SU-DHL-6 (cell line): Measurements from ENCODE around the gene MYO19.

ENCODE experiments used
- EZH2phosphoT487 ChIP-seq: fragments of 200-600 bp; sonication (generic), shearing (Covaris generic); conservative IDR thresholded peaks from 2 replicates; pipeline ENCODE4 v1.6.1; 2018; ENCODE audit warnings: mild to moderate bottlenecking, antibody characterized with exemption, low read length, moderate library complexity, mixed read lengths
- TF ChIP-seq, protein P1 (sequence below): fragments of 200-600 bp; sonication (generic); IDR thresholded peaks from one replicate; pipeline ENCODE4 v1.5.1; 2017; ENCODE audit warnings: antibody characterized with exemption, mild to moderate bottlenecking, low read length, moderate library complexity; ENCODE audit not compliant: insufficient read depth, poor library complexity, severe bottlenecking

DNA sequence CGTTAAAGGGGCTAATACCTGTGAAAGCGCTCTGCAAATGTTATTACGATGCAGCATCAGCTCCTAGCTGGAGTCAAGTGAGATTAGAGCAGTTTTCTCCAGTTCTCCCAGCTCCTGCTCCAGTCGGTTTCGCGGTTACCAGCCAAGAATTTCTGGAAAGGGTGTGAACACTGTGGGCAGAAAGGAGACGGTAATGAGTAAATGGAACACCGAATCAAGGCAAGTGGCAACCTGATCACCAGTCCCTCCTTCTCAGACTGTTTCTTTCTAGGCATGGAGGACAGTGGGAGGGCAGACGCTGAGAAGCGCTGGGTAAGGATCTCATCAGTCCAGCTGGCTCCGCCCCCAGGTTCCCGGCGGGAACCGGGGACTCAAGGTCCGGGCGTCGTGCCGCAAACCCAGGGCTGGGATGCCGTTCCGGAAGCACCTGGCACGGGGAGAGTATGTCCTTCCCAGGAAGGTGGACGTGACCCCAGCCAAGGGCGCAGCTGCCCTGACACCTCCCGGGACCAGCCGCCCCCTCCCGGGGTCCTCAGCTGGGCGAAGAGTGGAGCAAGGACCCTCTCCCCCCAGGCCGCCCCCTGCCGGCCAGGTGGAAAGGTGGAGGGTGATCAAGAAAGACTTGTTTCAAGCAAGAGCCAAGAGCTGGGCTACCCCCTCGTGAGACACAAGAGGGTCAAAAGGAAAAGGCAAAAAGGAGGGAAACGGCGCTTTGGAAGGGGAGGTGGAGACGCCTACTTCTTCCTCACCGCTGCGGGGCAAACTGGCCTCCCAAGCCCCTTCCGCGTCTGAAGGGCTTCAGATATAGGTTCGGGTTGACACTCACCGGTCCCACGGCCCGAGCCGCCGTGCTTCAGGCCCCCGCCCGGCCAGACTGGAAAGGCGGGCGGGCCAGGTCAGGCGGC lies 481 bp downstream of the MYO19 start:
- TF ChIP-seq EZH2phosphoT487: no peak
- TF ChIP-seq, protein P1, sequence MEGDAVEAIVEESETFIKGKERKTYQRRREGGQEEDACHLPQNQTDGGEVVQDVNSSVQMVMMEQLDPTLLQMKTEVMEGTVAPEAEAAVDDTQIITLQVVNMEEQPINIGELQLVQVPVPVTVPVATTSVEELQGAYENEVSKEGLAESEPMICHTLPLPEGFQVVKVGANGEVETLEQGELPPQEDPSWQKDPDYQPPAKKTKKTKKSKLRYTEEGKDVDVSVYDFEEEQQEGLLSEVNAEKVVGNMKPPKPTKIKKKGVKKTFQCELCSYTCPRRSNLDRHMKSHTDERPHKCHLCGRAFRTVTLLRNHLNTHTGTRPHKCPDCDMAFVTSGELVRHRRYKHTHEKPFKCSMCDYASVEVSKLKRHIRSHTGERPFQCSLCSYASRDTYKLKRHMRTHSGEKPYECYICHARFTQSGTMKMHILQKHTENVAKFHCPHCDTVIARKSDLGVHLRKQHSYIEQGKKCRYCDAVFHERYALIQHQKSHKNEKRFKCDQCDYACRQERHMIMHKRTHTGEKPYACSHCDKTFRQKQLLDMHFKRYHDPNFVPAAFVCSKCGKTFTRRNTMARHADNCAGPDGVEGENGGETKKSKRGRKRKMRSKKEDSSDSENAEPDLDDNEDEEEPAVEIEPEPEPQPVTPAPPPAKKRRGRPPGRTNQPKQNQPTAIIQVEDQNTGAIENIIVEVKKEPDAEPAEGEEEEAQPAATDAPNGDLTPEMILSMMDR: peak; percentile 83
